Lung (tissue), 13 donors: ENCODE data around the gene PPME1. TPM values are rescaled to one million over a fixed set of nuclear protein-coding genes. Genes with fewer than 3 reads are reported as not detected.

ENCODE experiments used
- ATAC-seq: fragments of 200-7000 bp; cut with Tn5 transposase; one replicate; pipeline ENCODE4 v1.9.1; 2020; ENCODE audit warnings: moderate number of reproducible peaks; ENCODE audit not compliant: insufficient read depth, low FRiP score
- DNase-seq, 3 donors: peaks; one replicate each; pipeline ENCODE4 v3.0.0-alpha.2; 2013 to 2017
- H3K27ac ChIP-seq, 2 donors: one replicate each; pipeline ENCODE4 v1.5.1; 2013; ENCODE audit warnings: mild to moderate bottlenecking in 2 of 2, moderate library complexity in 2 of 2, control low read depth in 1 of 2, inconsistent platforms in 1 of 2, low read depth in 1 of 2, low read length in 1 of 2
- H3K27me3 ChIP-seq, 3 donors: one replicate each; pipeline ENCODE4 v1.5.1; 2013; ENCODE audit warnings: low read length in 2 of 3; ENCODE audit not compliant: control insufficient read depth in 3 of 3, insufficient read depth in 3 of 3
- H3K36me3 ChIP-seq, 4 donors: one replicate each; pipeline ENCODE4 v1.5.1; 2013; ENCODE audit warnings: low read length in 4 of 4, mild to moderate bottlenecking in 1 of 4, moderate library complexity in 1 of 4; ENCODE audit not compliant: control insufficient read depth in 4 of 4, insufficient read depth in 4 of 4
- H3K4me1 ChIP-seq, 5 donors: one replicate each; pipeline ENCODE4 v1.5.1; 2013; ENCODE audit warnings: low read length in 5 of 5, mild to moderate bottlenecking in 2 of 5, moderate library complexity in 1 of 5; ENCODE audit not compliant: control insufficient read depth in 5 of 5, insufficient read depth in 5 of 5
- H3K4me3 ChIP-seq: one replicate; pipeline ENCODE4 v1.5.1; 2013; ENCODE audit warnings: mild to moderate bottlenecking, control low read depth, moderate library complexity
- H3K9ac ChIP-seq, 2 donors: one replicate each; pipeline ENCODE4 v1.5.1; 2013; ENCODE audit warnings: low read length in 2 of 2, control low read depth in 1 of 2; ENCODE audit not compliant: insufficient read depth in 1 of 2
- H3K9me3 ChIP-seq, 4 donors: one replicate each; pipeline ENCODE4 v1.5.1; 2013; ENCODE audit warnings: low read length in 3 of 4, mild to moderate bottlenecking in 1 of 4, moderate library complexity in 1 of 4; ENCODE audit not compliant: control insufficient read depth in 4 of 4, insufficient read depth in 3 of 4
- CTCF ChIP-seq: IDR thresholded peaks from 2 replicates; pipeline ENCODE4 v1.5.1; 2012; ENCODE audit warnings: mild to moderate bottlenecking; ENCODE audit errors: control extremely low read depth, extremely low read depth
- WGBS, 2 donors: extraction: QIAGEN DNeasy Blood & Tissue Kit; methylation state at CpG; one replicate each; pipeline ENCODE4 v1.1.7; 2013; 5-methylcytosine and 5-hydroxymethylcytosine counted together
- polyA plus RNA-seq, 2 donors: library from polyadenylated mRNA; stranded (reverse); fragments of 200-250 nt; gene quantifications; one replicate each; pipeline ENCODE4 v1.2.1, GENCODE V29; 2013
- small RNA-seq: library from RNA; depleted of rRNA; stranded (forward); fragments of <200 nt; gene quantifications from one replicate; pipeline ENCODE3, GENCODE V24; 2014; ENCODE audit warnings: low replicate concordance
- total RNA-seq, 2 donors: library from RNA; depleted of rRNA in 1 of 2; stranded (reverse); fragments of >200 nt in 1 of 2; gene quantifications; one replicate each; pipeline ENCODE4 v1.2.1, GENCODE V29; 2014 to 2021
- donor health status: control.
- donor health status: control.
- donor health status: Bipolar disorder and iron deficiency.
- donor health status: healthy.
- donor health status: DM: yes; HTN: yes; CAD: no.

The PPME1 gene
- total and polyA plus RNA-seq, 4 donors: 22.4 to 37.7 (median 29.7) TPM

- WGBS, 2 donors: 58 to 65% methylated on average over 4 of the region's 4 CpGs
- Histone ChIP-seq H3K9me3 (no peaks in the 10 kb centered on the region), H3K4me3 (no peak overlapping the region), H3K36me3 (no peaks in the 10 kb centered on the region), H3K27me3 (no peaks in the 10 kb centered on the region), H3K27ac (no peak overlapping the region), H3K9ac (no peak overlapping the region), H3K4me1 (no peaks in the 10 kb centered on the region)
- no peak for TF ChIP-seq CTCF
- DNase-seq: no peak
- ATAC-seq: no peak
Observed at GRCh38 chr11:74288911-74289310, 117.8 kb downstream of the PPME1 start.

- Histone ChIP-seq H3K9me3 (no peaks in the 10 kb centered on the region), H3K36me3 (no peaks in the 10 kb centered on the region), H3K4me3 (no peak overlapping the region), H3K27me3 (no peaks in the 10 kb centered on the region), H3K27ac (no peak overlapping the region), H3K9ac (no peak overlapping the region), H3K4me1 (peaks cover 0 to 2% (median 0%) of the 10 kb centered on the region in 5 donors)
- DNase-seq: no peak
- 91 to 96% methylated on average over 1 of the region's 1 CpG for WGBS, 2 donors
- no peak for TF ChIP-seq CTCF
- no peak for ATAC-seq
Observed at GRCh38 chr11:74297484-74297883, 126.4 kb downstream of the PPME1 start.

- no peak for ATAC-seq
- no peak overlapping the region for H3K9ac ChIP-seq
Observed at GRCh38 chr11:74299015-74299414, 127.9 kb downstream of the PPME1 start.

More at GRCh38 chr11:74299015-74299414, 127.9 kb downstream of the PPME1 start:
- Histone ChIP-seq H3K36me3 (no peaks in the 10 kb centered on the region), H3K4me1 (peaks cover 0 to 2% (median 0%) of the 10 kb centered on the region in 5 donors), H3K4me3 (no peak overlapping the region), H3K27me3 (no peaks in the 10 kb centered on the region), H3K9me3 (no peaks in the 10 kb centered on the region), H3K27ac (no peak overlapping the region)
- no peak for DNase-seq
- 86 to 87% methylated on average over 3 of the region's 3 CpGs for WGBS, 2 donors
- no peak for TF ChIP-seq CTCF

Small RNAs within 50 kb of the gene (small RNA-seq; reads per million reads assigned to genes)
- gene AP002392.1 (not detected), gene RF00409 (not detected)

Other genes with a start within 250 kb of the PPME1 start
- gene DNAJB13, start 220.3 kb upstream of the PPME1 start, total RNA-seq: 10 to 100 TPM in 1 of 2 donors, 1 to 10 TPM in 1; 6.1 to 11.9 TPM
- gene DNAJB13, start 220.3 kb upstream of the PPME1 start, polyA plus RNA-seq: 1 to 10 TPM; 5.4 to 6.7 TPM
- gene UCP2, start 188.4 kb upstream of the PPME1 start, total RNA-seq: 100 to 1,000 TPM in 1 of 2 donors, 10 to 100 TPM in 1; 74.1 to 207 TPM
- gene UCP2, start 188.4 kb upstream of the PPME1 start, polyA plus RNA-seq: 100 to 1,000 TPM in 1 of 2 donors, 10 to 100 TPM in 1; 44.7 to 203 TPM
- gene UCP3, start 162.2 kb upstream of the PPME1 start, total RNA-seq: 1 to 10 TPM; 1.7 to 2.8 TPM
- gene UCP3, start 162.2 kb upstream of the PPME1 start, polyA plus RNA-seq: 1 to 10 TPM; 1.0 to 1.9 TPM
- gene C2CD3, start 287 bp upstream of the PPME1 start, total RNA-seq: 10 to 100 TPM; 27.8 to 31.3 TPM
- 10 to 100 TPM; 10.2 to 13.7 TPM for gene C2CD3, start 287 bp upstream of the PPME1 start, polyA plus RNA-seq
- gene P4HA3, start 140.4 kb downstream of the PPME1 start, total RNA-seq: 1 to 10 TPM in 1 of 2 donors, under 1 TPM in 1; 0.40 to 3.3 TPM
- 1 to 10 TPM in 1 of 2 donors, under 1 TPM in 1; 0.89 to 1.1 TPM for gene P4HA3, start 140.4 kb downstream of the PPME1 start, polyA plus RNA-seq
- 10 to 100 TPM in 1 of 2 donors, 1 to 10 TPM in 1; 7.9 to 10.4 TPM for gene PGM2L1, start 227.1 kb downstream of the PPME1 start, total RNA-seq
- gene PGM2L1, start 227.1 kb downstream of the PPME1 start, polyA plus RNA-seq: 1 to 10 TPM; 1.2 to 2.3 TPM